ENCODE measurements around the gene OR2G6. TPM values are rescaled to one million over a fixed set of nuclear protein-coding genes. Genes with fewer than 3 reads are reported as not detected.
"Not testable (repeated sequence)": the region's sequence is repeated elsewhere in the genome, so short reads cannot be mapped to it uniquely, and the experiment has no call there.

Gene OR2G6
- not detected for total RNA-seq

- H3K4me3 ChIP-seq; H3K27me3 ChIP-seq; DNase-seq (ENCODE audit: low spot score in 2 of 2); H3K4me1 ChIP-seq; intact Hi-C loops (cut with DNase I; ENCODE audit: low total_unique reads); H3K9me3 ChIP-seq; H3K27ac ChIP-seq; H3K36me3 ChIP-seq: not testable (repeated sequence)
These were observed at the start of gene OR2G6 for GRCh38 chr1:248507773-248508172. TSS of gene OR2G6 (plus strand) at chr1:248508073. CDS start at chr1:248521647, 13,574 bp downstream.

GRCh38 chr1:248459117-248459516 is 48.8 kb upstream of the OR2G6 start:
- intact Hi-C loops (cut with DNase I; ENCODE audit: low total_unique reads); H3K4me1 ChIP-seq; DNase-seq (ENCODE audit: low spot score in 2 of 2); H3K9me3 ChIP-seq; H3K27ac ChIP-seq; H3K36me3 ChIP-seq; H3K27me3 ChIP-seq; H3K4me3 ChIP-seq: not testable (repeated sequence)

GRCh38 chr1:248471154-248471553 is 36.7 kb upstream of the OR2G6 start:
- TF ChIP-seq CTCF (IDR thresholded peaks at IDR 0.05) = no peak
- no peak overlapping the region for H3K4me3 ChIP-seq
- H3K9me3 ChIP-seq = no peaks in the 10 kb centered on the region
- H3K27ac ChIP-seq = no peak overlapping the region
- intact Hi-C loops (cut with DNase I; ENCODE audit: low total_unique reads) = no loop called here
- DNase-seq (ENCODE audit: low spot score in 2 of 2) = no peak
- no peaks in the 10 kb centered on the region for H3K4me1 ChIP-seq
- no peaks in the 10 kb centered on the region for H3K36me3 ChIP-seq
- H3K27me3 ChIP-seq = no peaks in the 10 kb centered on the region

- DNase-seq (ENCODE audit: low spot score in 2 of 2); H3K9me3 ChIP-seq; H3K4me3 ChIP-seq; H3K36me3 ChIP-seq; H3K27ac ChIP-seq; intact Hi-C loops (cut with DNase I; ENCODE audit: low total_unique reads); H3K4me1 ChIP-seq; H3K27me3 ChIP-seq: not testable (repeated sequence)
These were observed 35.8 kb upstream of the OR2G6 start for GRCh38 chr1:248472111-248472510.

GRCh38 chr1:248473051-248473450 is 34.8 kb upstream of the OR2G6 start, which contains the start of gene OR2T3:
TSS of gene OR2T3 (plus strand) at chr1:248473351. CDS start at chr1:248473351, 0 bp downstream.
- H3K36me3 ChIP-seq; H3K27ac ChIP-seq; H3K4me3 ChIP-seq; DNase-seq (ENCODE audit: low spot score in 2 of 2); H3K27me3 ChIP-seq; H3K9me3 ChIP-seq; intact Hi-C loops (cut with DNase I; ENCODE audit: low total_unique reads); H3K4me1 ChIP-seq: not testable (repeated sequence)

- H3K36me3 ChIP-seq; intact Hi-C loops (cut with DNase I; ENCODE audit: low total_unique reads); H3K27me3 ChIP-seq; H3K4me3 ChIP-seq; DNase-seq (ENCODE audit: low spot score in 2 of 2); H3K27ac ChIP-seq; H3K4me1 ChIP-seq; H3K9me3 ChIP-seq: not testable (repeated sequence)
These were observed 32.2 kb upstream of the OR2G6 start for GRCh38 chr1:248475660-248476059.

GRCh38 chr1:248481686-248482579 is 25.9 kb upstream of the OR2G6 start:
- intact Hi-C loops (cut with DNase I; ENCODE audit: low total_unique reads); H3K4me3 ChIP-seq; H3K4me1 ChIP-seq; H3K36me3 ChIP-seq; DNase-seq (ENCODE audit: low spot score in 2 of 2); H3K9me3 ChIP-seq; H3K27ac ChIP-seq; H3K27me3 ChIP-seq: not testable (repeated sequence)

GRCh38 chr1:248488289-248488688 is 19.6 kb upstream of the OR2G6 start, which contains the start of gene OR2T5:
TSS of gene OR2T5 (plus strand) at chr1:248488589. CDS start at chr1:248488589, 0 bp downstream.
- H3K27me3 ChIP-seq; H3K27ac ChIP-seq; DNase-seq (ENCODE audit: low spot score in 2 of 2); intact Hi-C loops (cut with DNase I; ENCODE audit: low total_unique reads); H3K9me3 ChIP-seq; H3K36me3 ChIP-seq; H3K4me1 ChIP-seq; H3K4me3 ChIP-seq: not testable (repeated sequence)

- H3K9me3 ChIP-seq; H3K4me1 ChIP-seq; DNase-seq (ENCODE audit: low spot score in 2 of 2); H3K4me3 ChIP-seq; H3K36me3 ChIP-seq; H3K27ac ChIP-seq; H3K27me3 ChIP-seq; intact Hi-C loops (cut with DNase I; ENCODE audit: low total_unique reads): not testable (repeated sequence)
These were observed 11.2 kb upstream of the OR2G6 start for GRCh38 chr1:248496661-248497060.

GRCh38 chr1:248500305-248501035 is 7.4 kb upstream of the OR2G6 start:
- H3K4me1 ChIP-seq; H3K27ac ChIP-seq; H3K4me3 ChIP-seq; H3K27me3 ChIP-seq; DNase-seq (ENCODE audit: low spot score in 2 of 2); intact Hi-C loops (cut with DNase I; ENCODE audit: low total_unique reads); H3K36me3 ChIP-seq; H3K9me3 ChIP-seq: not testable (repeated sequence)

GRCh38 chr1:248510217-248510616 is 2.3 kb downstream of the OR2G6 start:
- H3K9me3 ChIP-seq; H3K27me3 ChIP-seq; H3K36me3 ChIP-seq; DNase-seq (ENCODE audit: low spot score in 2 of 2); H3K27ac ChIP-seq; H3K4me3 ChIP-seq; intact Hi-C loops (cut with DNase I; ENCODE audit: low total_unique reads); H3K4me1 ChIP-seq: not testable (repeated sequence)
